ENCODE data around the gene OR6C74. TPM values are rescaled to one million over a fixed set of nuclear protein-coding genes. Genes with fewer than 3 reads are reported as not detected.

Gene OR6C74
- total and polyA plus RNA-seq, 2 experiments from 2014 or later, result not detected

GRCh38 chr12:55246159-55246558 lies 1.8 kb downstream of the OR6C74 start:
- Histone ChIP-seq H3K9me3 (ENCODE audit: low read depth) (no peaks in the 10 kb centered on the region), H2AFZ (no peak overlapping the region), H3K36me3 (replicated peaks; ENCODE audit: insufficient read depth, low read depth) (no peaks in the 10 kb centered on the region), H3K27ac (no peak overlapping the region), H3K27me3 (no peaks in the 10 kb centered on the region), H3K4me2 (no peak overlapping the region), H4K20me1 (ENCODE audit: insufficient read depth, poor library complexity, severe bottlenecking) (no peaks in the 10 kb centered on the region), H3K4me1 (ENCODE audit: insufficient read depth) (no peaks in the 10 kb centered on the region), H3K9me2 (replicated peaks; ENCODE audit: insufficient read depth) (no peaks in the 10 kb centered on the region), H3K79me2 (no peaks in the 10 kb centered on the region), H3K4me3 (no peak overlapping the region)
- 85% methylated on average over 1 of the region's 1 CpG for WGBS (ENCODE audit: low lambda C conversion rate, missing lambda C conversion rate)
- TF ChIP-seq EZH2phosphoT487 (IDR thresholded peaks at IDR 0.05; ENCODE audit: low read depth, severe bottlenecking, unreplicated experiment) (no peak), EZH2 (IDR thresholded peaks at IDR 0.05; ENCODE audit: borderline replicate concordance) (no peak), CTCF (IDR thresholded peaks at IDR 0.05; ENCODE audit: poor library complexity) (no peak)
- DNase-seq (ENCODE audit: low spot score), result no peak

GRCh38 chr12:55250944-55251343 lies 6.5 kb downstream of the OR6C74 start:
- no peak overlapping the region for H3K4me3 ChIP-seq
- H2AFZ ChIP-seq, result no peak overlapping the region
- H3K27me3 ChIP-seq, result no peaks in the 10 kb centered on the region
- H3K9me2 ChIP-seq (replicated peaks; ENCODE audit: insufficient read depth), result no peaks in the 10 kb centered on the region
- TF ChIP-seq EZH2phosphoT487 (IDR thresholded peaks at IDR 0.05; ENCODE audit: low read depth, severe bottlenecking, unreplicated experiment), result no peak
- TF ChIP-seq EZH2 (IDR thresholded peaks at IDR 0.05; ENCODE audit: borderline replicate concordance), result no peak
- TF ChIP-seq CTCF (IDR thresholded peaks at IDR 0.05; ENCODE audit: poor library complexity), result no peak
- H3K79me2 ChIP-seq, result no peaks in the 10 kb centered on the region
- H3K4me2 ChIP-seq, result no peak overlapping the region
- no peak overlapping the region for H3K27ac ChIP-seq
- no peaks in the 10 kb centered on the region for H3K4me1 ChIP-seq (ENCODE audit: insufficient read depth)
- no peaks in the 10 kb centered on the region for H3K9me3 ChIP-seq (ENCODE audit: low read depth)
- WGBS (ENCODE audit: low lambda C conversion rate, missing lambda C conversion rate), result 47% methylated on average over 3 of the region's 3 CpGs
- no peak for DNase-seq (ENCODE audit: low spot score)
- no peaks in the 10 kb centered on the region for H3K36me3 ChIP-seq (replicated peaks; ENCODE audit: insufficient read depth, low read depth)
- no peaks in the 10 kb centered on the region for H4K20me1 ChIP-seq (ENCODE audit: insufficient read depth, poor library complexity, severe bottlenecking)

- Histone ChIP-seq H4K20me1 (ENCODE audit: insufficient read depth, poor library complexity, severe bottlenecking) (no peaks in the 10 kb centered on the region), H3K36me3 (replicated peaks; ENCODE audit: insufficient read depth, low read depth) (no peaks in the 10 kb centered on the region), H2AFZ (no peak overlapping the region), H3K79me2 (no peaks in the 10 kb centered on the region), H3K27ac (no peak overlapping the region), H3K9me2 (replicated peaks; ENCODE audit: insufficient read depth) (no peaks in the 10 kb centered on the region), H3K4me3 (no peak overlapping the region), H3K9me3 (ENCODE audit: low read depth) (no peaks in the 10 kb centered on the region), H3K4me2 (no peak overlapping the region), H3K4me1 (ENCODE audit: insufficient read depth) (no peaks in the 10 kb centered on the region), H3K27me3 (no peaks in the 10 kb centered on the region)
- DNase-seq (ENCODE audit: low spot score), result no peak
- no peak for TF ChIP-seq EZH2 (IDR thresholded peaks at IDR 0.05; ENCODE audit: borderline replicate concordance)
- TF ChIP-seq EZH2phosphoT487 (IDR thresholded peaks at IDR 0.05; ENCODE audit: low read depth, severe bottlenecking, unreplicated experiment), result no peak
- TF ChIP-seq CTCF (IDR thresholded peaks at IDR 0.05; ENCODE audit: poor library complexity), result no peak
Observed at GRCh38 chr12:55253281-55253680, 8.9 kb downstream of the OR6C74 start.

GRCh38 chr12:55256831-55257230 lies 12.4 kb downstream of the OR6C74 start:
- no peaks in the 10 kb centered on the region for H4K20me1 ChIP-seq (ENCODE audit: insufficient read depth, poor library complexity, severe bottlenecking)
- no peak for DNase-seq (ENCODE audit: low spot score)
- TF ChIP-seq EZH2phosphoT487 (IDR thresholded peaks at IDR 0.05; ENCODE audit: low read depth, severe bottlenecking, unreplicated experiment), result no peak
- TF ChIP-seq CTCF (IDR thresholded peaks at IDR 0.05; ENCODE audit: poor library complexity), result no peak
- no peak for TF ChIP-seq EZH2 (IDR thresholded peaks at IDR 0.05; ENCODE audit: borderline replicate concordance)
- H3K4me1 ChIP-seq (ENCODE audit: insufficient read depth), result no peaks in the 10 kb centered on the region
- H3K79me2 ChIP-seq, result no peaks in the 10 kb centered on the region
- no peaks in the 10 kb centered on the region for H3K9me2 ChIP-seq (replicated peaks; ENCODE audit: insufficient read depth)
- no peak overlapping the region for H3K4me2 ChIP-seq
- H3K4me3 ChIP-seq, result no peak overlapping the region
- no peak overlapping the region for H2AFZ ChIP-seq
- WGBS (ENCODE audit: low lambda C conversion rate, missing lambda C conversion rate), result 90% methylated on average over 4 of the region's 4 CpGs
- H3K27ac ChIP-seq, result no peak overlapping the region
- H3K9me3 ChIP-seq (ENCODE audit: low read depth), result no peaks in the 10 kb centered on the region
- no peaks in the 10 kb centered on the region for H3K36me3 ChIP-seq (replicated peaks; ENCODE audit: insufficient read depth, low read depth)
- H3K27me3 ChIP-seq, result no peaks in the 10 kb centered on the region
